Inflammatory macrophage treated with lipopolysaccharide for 1 hour (primary cell): ENCODE data around the gene PPP1R9B.

Experiments
- DNase-seq, 2 donors: peaks; one replicate each; pipeline ENCODE4 v3.0.0-alpha.2; 2020 to 2022

Gene PPP1R9B

DNA sequence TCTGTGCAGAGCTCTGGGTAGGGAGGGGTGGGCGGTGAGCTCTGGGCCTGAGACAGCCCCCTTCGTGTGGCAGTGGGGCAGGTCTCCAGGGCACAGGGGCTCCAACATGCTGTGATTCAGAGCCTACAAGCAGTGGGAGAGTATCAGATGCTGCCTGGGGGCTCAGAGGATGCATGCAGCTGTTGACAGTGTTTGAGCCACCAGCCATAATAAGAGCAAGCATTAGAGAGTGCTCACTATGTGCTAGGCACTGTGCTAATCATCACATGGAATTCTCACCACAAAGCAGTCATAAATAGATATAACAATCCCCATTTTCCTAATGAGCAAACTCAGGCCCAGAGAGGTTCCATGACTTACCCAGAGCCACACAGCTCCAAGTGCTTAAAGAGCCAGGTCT lies 47.2 kb downstream of the PPP1R9B start:
- DNase-seq = no peak

DNA sequence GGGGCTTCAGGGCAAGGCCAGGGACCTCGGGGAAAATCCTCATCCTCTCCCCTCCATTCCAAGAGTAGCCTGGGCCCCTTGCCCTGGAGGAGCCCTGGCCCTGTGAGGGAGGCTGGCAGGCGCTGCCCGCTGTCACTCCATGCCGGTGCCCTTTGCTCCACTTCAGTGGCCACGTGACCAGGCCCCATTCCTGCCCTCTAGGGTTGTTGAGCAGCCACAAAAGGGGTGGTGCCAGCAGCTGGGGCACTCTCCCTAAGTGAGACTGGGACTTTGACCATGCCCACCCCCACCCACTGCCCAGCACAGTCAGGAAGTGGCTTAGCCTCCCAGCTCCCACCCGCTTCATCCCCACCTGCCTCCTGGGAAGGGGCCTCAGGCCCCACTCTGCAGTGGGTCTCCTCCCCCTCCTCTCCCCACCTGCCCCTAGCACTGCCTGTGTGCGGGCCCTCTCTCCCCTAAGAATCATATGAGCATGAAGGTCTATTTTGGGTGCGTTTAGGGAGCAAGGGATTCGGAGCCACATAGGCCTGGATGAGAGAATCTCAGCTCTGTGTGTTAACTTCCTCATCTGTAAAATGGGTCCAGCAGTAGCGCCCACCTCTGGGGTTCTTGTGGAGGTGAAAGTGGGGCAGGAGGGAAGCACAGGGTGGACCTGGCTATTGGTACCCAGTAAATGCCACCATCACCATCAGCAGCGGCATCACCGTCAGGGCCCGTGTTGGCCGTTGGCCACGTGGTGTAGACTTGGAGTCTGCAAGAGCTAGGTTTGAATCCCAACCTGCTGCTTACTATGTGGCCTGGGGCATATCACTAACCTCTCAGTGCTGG lies 48.1 kb downstream of the PPP1R9B start:
- DNase-seq = no peak

DNA sequence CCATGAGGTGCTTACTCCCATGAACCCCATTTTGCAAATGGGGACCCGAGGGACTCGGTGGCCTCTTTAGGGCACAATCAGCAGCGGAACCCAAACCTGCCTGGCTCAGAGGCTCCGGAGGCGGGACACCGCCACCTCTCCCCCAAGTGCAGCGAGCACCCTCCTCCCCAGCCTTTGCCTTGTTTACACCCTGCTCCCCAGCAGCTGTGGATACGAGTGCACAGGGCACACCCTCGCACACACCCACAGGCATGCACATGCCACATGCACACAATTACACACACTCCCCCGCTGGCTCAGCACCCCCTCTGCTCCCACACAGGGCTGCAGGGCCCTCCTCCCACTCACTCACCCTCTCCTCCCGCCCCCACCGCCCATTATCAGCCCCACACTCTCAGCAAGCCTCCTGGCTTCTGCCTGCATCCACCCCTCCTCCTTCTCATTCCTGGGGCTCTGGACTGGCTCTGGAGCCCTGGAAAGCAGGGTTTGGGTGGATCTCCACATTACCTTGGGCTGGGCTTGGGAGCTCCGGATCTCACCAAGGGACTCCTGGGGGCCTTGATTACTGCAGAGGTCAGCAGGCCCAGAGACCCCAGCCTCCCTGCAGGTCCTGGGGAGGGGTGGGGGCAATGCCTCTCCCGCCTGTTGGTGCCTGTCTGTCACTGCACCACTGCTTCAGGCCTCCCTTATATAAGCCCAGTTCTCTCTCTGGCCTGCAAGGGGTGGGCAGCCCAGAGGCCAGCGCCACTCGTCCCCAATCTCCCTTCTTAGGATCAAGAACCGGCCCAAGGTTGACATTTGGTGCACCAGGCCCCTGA lies 48.9 kb downstream of the PPP1R9B start:
- DNase-seq = no peak

DNA sequence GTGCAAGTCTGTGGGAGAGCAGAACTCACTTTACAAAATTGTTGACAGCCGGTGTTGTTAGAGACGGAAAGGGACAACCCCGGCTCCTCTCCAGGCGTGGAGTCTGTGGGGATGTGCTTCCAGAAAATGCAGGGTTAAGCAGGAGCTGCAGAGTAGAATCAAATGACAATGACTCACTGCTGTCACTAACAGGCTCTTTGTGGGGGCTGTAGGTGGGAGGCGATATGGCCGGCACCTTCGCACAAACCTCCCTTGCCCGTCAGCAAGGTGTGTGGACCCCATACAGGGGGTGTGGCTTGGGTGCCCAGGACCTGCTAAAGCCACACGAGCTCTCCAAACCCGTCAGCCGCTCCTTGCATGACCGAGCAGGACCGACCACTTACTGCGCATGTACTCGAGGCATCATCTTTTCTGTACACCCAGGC lies 49.5 kb downstream of the PPP1R9B start:
- DNase-seq = no peak

DNA sequence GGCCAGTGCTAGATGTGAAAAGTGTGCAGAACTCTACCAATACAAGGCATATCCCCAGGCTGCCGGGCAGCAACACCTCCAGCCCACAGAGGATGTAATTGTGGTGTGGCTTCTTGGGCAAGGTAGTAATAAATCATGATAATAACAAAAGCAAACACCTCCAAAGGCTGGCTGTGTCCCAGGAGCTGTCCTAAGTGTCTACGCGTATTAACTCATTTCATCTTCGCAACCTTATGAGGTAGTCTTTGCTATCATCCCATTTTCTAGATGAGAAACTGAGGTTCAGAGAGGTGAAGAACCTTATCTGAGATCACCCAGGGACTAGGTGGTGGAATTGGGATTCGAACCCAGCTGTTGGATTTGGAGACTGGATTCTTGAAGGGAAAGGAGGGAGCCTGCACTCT lies 50.0 kb downstream of the PPP1R9B start:
- no peak for DNase-seq

DNA sequence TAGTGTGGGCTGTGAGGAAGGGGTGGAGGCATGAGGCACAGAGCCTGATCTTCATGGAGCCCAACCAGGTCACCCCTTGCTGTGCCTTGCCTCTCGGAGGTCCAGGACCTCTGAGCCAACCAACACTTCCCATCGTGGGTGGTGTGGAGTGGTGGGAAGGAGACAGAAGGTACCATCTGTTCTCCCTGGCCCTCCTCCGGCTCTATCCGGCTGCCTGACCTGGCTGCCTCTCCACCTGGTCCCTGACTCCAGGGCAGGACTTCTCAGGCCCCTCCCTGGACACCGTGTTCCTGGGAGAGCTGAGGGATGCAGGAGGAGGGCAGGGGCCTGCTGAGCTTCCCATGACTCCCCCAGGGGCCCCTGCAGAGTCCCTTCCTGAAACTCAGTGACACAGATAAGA lies 51.5 kb downstream of the PPP1R9B start:
- no peak for DNase-seq

DNA sequence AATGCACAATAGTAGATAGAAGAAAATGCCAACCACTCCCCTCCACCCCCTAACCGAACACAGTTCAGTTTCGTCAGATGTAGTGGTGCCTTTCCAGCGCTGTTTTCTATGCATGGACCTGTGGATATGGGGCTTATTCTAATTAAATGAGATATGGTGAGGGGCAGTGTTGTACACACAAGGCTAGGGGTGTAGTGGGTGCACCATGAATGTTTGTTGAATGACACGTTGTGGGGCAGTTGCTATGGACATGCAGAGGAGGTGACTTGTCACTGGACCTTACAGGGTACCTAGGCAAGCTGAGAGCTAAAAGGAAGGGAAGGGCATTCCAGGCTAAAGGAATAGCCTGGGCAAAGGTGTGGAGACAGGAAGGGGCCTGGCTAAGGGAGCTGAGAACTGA lies 51.9 kb downstream of the PPP1R9B start:
- no peak for DNase-seq

DNA sequence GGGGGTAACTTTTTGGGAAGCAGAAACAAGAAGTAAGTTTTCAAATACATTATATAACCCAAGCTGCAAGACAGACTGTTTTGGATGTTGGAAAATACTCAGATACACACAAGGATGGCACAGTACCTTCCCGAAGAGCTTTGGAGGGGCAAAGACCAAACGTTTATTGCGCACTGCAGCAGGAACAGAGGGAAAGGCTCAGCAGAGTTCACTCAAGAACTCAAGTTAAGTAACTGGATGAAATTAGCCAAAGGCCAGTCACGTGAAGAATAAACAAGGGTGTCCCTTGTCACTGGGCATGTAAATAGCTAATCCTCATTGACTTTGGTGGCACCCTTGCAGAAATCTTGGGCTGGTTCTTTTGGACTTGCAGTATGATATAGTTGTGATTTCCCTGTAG lies 52.6 kb downstream of the PPP1R9B start:
- DNase-seq = no peak

DNA sequence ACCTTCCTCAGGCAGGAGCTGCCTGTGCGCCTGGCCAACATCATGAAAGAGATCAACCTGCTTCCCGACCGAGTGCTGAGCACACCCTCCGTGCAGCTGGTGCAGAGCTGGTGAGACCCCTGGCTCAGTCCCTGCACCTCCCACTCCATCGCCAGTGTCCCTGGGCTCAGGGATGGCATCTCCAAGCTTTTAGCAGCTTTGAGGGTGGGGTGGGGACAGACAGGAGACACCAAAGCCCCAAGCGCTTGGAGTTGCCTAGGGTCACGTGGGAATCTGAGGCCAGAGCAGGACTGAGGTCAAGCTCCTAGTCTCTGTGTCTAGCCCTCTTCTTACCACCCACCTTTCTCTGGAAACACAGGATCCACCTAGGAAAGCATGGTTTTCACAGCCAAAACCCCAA lies 53.0 kb downstream of the PPP1R9B start:
- DNase-seq = no peak

DNA sequence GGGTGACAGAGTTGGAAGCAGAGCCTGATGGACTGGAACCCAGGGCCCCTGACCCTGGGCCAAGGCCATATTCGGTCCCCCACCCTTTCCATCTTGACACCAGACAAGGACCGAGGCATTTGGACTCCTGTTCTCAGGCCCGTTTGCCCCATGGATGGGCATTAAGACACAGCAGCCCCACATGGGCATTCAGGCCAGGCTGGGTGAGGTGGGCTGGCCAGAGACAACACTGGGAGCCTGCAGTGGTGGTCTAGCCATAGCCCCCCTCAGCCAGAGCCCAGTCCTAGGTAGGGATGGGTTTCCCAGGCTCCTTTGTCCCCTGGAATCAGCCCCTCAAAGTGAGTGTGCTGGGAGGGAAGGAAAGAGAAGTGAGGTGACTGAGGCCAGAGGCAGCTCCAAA lies 53.7 kb downstream of the PPP1R9B start:
- no peak for DNase-seq

DNA sequence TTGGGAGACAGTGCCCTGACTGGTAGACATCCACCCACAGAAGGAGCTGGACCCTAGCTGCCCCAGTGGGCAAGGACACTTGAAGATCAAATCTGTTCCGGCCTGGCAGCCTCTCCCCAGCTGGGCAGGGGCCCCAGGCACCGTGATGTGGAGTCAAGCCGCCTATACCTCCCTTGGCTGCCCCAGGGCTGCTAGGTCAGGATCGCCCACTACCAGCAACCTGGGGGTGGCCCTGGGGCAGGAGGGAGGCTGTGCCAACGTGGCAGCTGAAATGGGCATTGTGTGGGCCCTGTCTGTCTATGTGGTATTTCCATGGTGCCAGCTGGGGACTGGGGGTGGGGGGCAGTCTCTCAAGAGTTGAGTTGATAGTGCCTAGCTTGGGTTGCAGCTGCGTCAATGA lies 54.4 kb downstream of the PPP1R9B start:
- DNase-seq = no peak

DNA sequence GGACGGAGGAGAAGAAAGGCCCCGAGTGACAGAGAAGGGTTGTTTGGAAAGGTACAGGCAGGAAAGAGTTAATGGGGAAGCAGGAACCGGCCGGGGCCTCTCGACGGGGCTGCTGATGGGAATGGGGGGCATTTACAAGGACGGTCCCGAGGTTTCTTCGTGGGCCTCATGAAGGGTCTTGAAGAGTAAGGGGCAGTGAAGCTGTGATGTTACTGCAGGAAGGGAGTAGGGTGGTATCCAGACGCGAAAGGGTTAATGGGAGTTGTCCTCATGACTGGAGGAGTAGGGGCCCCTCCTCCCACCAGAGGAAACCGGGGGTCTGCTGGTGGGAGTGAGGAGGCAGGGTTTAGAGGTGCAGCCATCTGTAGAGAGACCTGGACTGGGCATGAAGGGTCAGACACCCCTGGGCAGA lies 54.8 kb downstream of the PPP1R9B start:
- no peak for DNase-seq

DNA sequence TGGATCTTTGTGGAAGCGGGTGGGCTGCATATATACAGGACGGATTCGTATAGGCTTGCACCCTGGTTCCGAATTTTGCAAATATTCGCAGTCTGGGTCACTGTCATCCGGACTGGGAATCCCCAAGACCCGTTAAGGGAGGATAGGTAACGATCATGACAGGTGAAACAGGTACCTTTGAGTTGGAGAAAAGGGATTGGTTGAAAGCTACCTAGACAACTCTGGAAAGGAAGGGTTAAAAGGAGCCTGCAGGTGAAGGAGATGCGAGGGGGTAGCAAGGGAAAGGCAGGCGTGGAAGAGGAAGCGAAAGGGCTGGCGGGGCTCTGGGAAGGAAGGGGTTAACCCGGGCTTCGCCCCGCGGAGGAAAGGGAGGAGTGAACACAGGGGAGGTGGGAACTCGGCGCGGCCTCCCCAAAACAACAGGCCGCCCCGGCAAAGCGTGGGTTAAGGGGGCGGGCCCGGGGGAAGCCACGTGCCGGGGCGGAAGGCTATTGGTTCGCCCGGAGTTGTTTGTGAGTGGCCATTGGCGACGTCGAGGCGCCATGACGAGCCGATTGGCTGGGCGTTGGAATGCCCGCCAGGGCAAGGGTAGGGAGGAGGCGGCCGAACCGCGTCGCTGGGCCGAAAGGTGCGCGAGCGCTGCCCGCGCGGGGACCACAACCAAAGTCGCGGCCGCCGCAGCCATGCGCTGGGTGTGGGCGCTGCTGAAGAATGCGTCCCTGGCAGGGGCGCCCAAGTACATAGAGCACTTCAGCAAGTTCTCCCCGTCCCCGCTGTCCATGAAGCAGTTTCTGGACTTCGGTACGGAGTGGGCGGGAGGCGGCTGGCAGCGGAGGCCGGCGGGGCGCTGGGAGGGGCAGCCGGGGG lies 55.5 kb downstream of the PPP1R9B start, which contains the start of gene PDK2:
Gene PDK2, plus strand, starts transcription at position 599 of the 867 bp plus-strand sequence. Its CDS starts 85 bp downstream, at position 684.
- DNase-seq = peak; percentile 94

DNA sequence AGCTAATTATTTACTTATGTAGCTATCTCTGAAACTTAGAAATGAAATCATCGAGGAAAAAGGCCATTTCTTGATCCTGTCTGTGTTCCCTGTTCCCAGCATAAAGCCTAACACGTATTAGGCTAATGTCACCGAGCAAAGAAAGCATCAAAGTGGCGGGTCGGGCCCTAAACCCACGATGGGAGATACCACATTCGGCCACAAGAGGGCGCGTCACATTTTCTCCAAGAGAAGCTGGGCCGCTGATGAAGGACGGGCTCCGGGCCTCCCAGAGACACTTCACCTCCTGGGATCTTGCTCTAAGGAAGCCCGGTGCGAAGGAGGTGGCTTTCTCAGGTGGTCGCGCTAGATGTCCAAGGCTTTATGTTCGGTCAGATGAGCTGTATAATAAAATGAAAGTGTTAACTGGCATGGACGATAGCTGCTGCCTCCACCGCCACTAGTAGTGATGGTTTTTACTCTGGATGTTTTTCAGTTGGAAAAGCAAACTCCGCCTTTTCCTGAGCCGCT lies 56.2 kb downstream of the PPP1R9B start:
- peak; percentile 66 to 99 for DNase-seq

DNA sequence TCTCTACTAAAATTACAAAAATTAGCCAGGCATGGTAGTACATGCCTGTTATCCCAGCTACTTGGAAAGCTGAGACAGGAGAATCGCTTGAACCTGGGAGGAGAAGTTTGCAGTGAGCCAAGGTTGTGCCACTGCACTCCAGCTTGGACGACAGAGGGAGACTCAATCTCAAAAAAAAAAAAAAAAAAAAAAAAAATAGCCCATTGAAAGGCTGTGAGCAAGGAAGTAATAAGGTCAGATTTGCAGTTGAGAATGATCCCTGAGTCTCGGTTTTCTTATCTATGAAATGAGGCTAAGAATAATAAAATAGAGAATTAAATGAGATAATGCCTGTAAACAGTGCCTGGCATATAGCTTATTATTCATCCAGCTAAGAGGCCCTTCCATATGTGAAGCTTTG lies 56.7 kb downstream of the PPP1R9B start:
- no peak for DNase-seq

DNA sequence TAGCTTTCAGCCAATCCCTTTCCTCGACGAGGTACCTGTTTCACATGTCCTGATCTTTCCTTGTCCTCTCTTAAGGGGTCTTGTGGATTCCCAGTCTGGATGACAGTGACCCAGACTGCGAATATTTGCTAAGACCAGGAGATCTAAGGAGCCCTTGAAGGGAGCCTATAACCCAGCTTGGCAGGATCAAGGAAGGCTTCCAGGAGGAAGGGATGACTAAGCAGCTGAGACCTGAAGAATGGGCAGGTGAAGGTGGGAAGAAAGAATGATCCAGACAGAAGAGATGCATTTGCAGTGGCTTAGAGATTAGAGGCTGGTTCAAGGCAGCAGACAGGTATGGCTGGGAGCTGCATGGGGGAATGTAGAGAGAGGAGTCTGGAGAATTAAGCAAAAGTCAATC lies 57.2 kb downstream of the PPP1R9B start:
- no peak for DNase-seq

DNA sequence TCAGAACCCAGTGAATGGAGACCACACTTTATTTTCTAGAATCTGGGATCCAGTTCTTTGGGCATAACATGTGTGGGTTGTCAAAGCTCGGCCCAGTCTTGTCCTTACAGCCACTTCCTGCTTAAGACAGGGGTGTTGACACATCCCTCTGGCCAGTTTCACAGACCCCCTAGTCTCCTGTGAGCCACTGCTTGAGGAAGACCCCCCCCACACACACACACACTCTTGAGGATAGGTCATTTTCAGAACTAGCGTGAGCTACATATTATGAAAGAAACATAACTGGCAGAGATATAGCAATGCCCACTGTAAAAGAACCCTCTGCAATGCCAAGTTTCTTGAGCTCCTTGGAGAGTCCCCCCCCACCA lies 58.6 kb downstream of the PPP1R9B start:
- DNase-seq = no peak

DNA sequence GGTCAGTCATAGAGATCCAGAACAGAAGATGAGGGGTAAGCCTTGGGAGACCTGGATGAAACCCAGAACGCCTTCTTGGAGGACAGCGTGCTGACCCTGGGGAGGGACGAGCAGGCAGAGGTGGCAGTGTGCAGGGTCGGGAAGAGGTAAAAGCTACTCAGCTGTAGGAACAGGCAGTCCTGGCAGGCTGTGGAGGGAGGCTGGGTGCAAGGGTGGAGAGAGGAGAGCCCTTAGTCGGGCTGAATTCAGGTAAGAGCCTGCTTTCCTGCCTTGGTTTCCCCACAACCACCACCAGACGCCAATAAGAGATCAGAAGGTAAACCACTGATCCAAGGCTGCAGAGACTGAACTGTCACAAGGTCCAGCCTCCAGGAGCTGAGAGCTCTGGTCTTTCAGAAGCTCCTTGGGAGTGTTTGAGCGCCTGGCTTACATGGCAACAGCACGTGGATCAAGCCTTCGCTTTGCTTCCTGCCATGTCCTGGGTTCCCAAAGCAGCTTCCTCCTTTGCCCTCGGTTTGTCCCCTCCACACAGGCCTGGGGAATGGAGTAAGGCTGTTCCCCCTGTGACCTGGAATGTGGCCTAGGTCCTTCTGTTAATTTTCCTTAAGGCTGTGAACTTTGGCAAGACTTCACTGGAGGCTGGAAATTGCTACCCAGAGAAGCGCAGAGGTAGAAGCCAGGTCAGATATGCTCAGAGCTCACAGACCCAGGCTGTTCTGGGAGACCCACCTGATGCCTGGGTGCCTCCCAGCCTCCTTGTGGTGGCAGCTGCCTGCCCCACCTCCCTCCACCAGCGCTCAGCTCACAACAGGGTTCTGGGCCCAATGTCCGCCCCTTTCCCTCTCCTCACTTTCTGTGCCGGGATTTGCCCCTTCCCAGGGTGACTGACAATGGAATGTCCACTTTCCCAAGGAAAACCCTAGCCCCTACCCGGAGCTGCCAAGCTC lies 59.2 kb downstream of the PPP1R9B start:
- no peak for DNase-seq

DNA sequence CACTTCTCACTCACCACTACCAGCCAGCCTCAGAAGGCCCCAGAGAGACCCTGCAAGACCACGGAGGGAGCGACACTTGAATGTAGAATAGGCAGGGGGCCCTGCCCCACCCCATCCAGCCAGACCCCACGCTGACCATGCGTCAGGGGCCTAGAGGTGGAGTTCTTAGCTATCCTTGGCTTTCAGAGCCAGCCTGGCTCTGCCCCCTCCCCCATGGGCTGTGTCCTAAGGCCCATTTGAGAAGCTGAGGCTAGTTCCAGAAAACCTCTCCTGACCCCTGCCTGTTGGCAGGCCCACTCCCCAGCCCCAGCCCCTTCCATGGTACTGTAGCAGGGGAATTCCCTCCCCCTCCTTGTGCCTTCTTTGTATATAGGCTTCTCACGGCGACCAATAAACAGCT lies 60.4 kb downstream of the PPP1R9B start:
- DNase-seq = no peak

DNA sequence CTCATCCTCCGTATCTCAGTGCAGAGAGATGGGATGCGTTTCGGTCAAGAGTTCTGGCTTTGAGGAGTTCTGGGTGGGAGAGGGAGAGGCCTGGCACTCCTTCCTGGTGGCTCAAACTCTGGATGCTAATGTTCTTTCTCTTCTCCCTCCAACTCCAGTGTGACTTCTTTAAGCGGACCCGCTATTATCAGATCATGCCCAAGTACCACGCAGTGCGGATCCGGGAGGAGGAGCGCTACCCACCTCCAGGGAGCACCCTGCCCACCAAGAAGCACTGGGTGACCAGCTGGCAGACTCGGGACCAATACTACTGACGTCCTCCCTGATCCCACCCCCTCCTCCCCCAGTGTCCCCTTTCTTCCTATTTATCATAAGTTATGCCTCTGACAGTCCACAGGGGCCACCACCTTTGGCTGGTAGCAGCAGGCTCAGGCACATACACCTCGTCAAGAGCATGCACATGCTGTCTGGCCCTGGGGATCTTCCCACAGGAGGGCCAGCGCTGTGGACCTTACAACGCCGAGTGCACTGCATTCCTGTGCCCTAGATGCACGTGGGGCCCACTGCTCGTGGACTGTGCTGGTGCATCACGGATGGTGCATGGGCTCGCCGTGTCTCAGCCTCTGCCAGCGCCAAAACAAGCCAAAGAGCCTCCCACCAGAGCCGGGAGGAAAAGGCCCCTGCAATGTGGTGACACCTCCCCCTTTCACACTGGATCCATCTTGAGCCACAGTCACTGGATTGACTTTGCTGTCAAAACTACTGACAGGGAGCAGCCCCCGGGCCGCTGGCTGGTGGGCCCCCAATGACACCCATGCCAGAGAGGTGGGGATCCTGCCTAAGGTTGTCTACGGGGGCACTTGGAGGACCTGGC lies 61.3 kb downstream of the PPP1R9B start:
- DNase-seq = no peak

DNA sequence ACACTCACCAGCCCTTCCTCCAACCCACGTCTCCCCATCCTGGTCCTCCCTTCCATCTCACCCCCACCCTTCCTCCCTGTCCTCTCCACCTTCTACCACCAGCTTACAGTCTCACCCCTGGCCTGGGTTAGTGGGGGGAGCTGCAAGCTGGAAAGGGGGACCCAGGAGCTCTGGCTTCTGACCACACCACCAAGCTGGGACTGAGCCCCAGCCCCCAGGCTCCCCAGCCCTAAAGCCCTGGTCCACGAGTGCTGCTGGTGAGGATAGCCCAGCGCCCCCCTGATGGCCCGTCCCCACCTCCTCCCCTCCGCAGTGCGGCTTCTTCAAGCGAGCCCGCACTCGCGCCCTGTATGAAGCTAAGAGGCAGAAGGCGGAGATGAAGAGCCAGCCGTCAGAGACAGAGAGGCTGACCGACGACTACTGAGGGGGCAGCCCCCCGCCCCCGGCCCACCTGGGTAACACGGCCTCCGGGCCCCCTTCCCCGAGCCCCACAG lies 62.5 kb downstream of the PPP1R9B start:
- DNase-seq = no peak
